H9 (cell line): ENCODE results near the gene KRTAP5-7. TPM values are rescaled to one million over a fixed set of nuclear protein-coding genes. Genes with fewer than 3 reads are reported as not detected.
A peak's percentile ranks its signal among the peaks of the same experiment; 100 is the strongest.

Experiments used
- DNase-seq: peaks from one replicate; pipeline ENCODE4 v3.0.0-alpha.2; 2017
- H2AFZ ChIP-seq: one replicate; pipeline ENCODE4 v1.6.1; 2013; ENCODE audit warnings: mild to moderate bottlenecking, low read length, control low read depth, moderate library complexity
- H2AK5ac ChIP-seq: 2 replicates; pipeline ENCODE4 v1.6.1; 2013; ENCODE audit warnings: low read length, control low read depth, mixed read lengths; ENCODE audit not compliant: insufficient read length
- H2BK120ac ChIP-seq: one replicate; pipeline ENCODE4 v1.6.1; 2013; ENCODE audit warnings: low read depth, mild to moderate bottlenecking, low read length, control low read depth, inconsistent platforms; ENCODE audit not compliant: poor library complexity, severe bottlenecking
- H2BK12ac ChIP-seq: 2 replicates; pipeline ENCODE4 v1.6.1; 2013; ENCODE audit warnings: low read length, control low read depth, mixed read lengths, low read depth; ENCODE audit not compliant: insufficient read length
- H2BK15ac ChIP-seq: 2 replicates; pipeline ENCODE4 v1.6.1; 2013; ENCODE audit warnings: low read depth, low read length, control low read depth
- H2BK20ac ChIP-seq: one replicate; pipeline ENCODE4 v1.6.1; 2013; ENCODE audit warnings: low read depth, mild to moderate bottlenecking, low read length, control low read depth, inconsistent platforms; ENCODE audit not compliant: poor library complexity, severe bottlenecking
- H2BK5ac ChIP-seq: 2 replicates; pipeline ENCODE4 v1.6.1; 2013; ENCODE audit warnings: low read length, control low read depth, mixed read lengths; ENCODE audit not compliant: insufficient read length
- H3K14ac ChIP-seq: 2 replicates; pipeline ENCODE4 v1.6.1; 2013; ENCODE audit warnings: low read length, control low read depth; ENCODE audit not compliant: insufficient read depth
- H3K18ac ChIP-seq: 2 replicates; pipeline ENCODE4 v1.6.1; 2013; ENCODE audit warnings: low read depth, mild to moderate bottlenecking, mixed read lengths, low read length, control low read depth; ENCODE audit not compliant: insufficient read length
- H3K23ac ChIP-seq: 2 replicates; pipeline ENCODE4 v1.6.1; 2013; ENCODE audit warnings: low read length, control low read depth, mixed read lengths, low read depth; ENCODE audit not compliant: insufficient read length
- H3K23me2 ChIP-seq: 2 replicates; pipeline ENCODE4 v1.6.1; 2013; ENCODE audit warnings: low read depth, mild to moderate bottlenecking, mixed read lengths, low read length, control low read depth; ENCODE audit not compliant: insufficient read length, poor library complexity, severe bottlenecking
- H3K27ac ChIP-seq: 2 replicates; pipeline ENCODE4 v1.5.1; 2013; ENCODE audit warnings: low read length, control low read depth, mixed read lengths, low read depth; ENCODE audit not compliant: insufficient read length
- H3K27me3 ChIP-seq: 2 replicates; pipeline ENCODE4 v1.6.1; 2013; ENCODE audit warnings: low read length, control low read depth, inconsistent platforms; ENCODE audit not compliant: insufficient read depth
- H3K4ac ChIP-seq: 2 replicates; pipeline ENCODE4 v1.6.1; 2013; ENCODE audit warnings: low read depth, mild to moderate bottlenecking, control low read depth, inconsistent platforms, low read length, moderate library complexity
- H3K4me1 ChIP-seq: 2 replicates; pipeline ENCODE4 v1.6.1; 2013; ENCODE audit warnings: low read length, control low read depth, inconsistent platforms; ENCODE audit not compliant: insufficient read depth
- H3K4me2 ChIP-seq: 2 replicates; pipeline ENCODE4 v1.6.1; 2013; ENCODE audit warnings: low read length, control low read depth, mixed read lengths; ENCODE audit not compliant: insufficient read length, insufficient read depth
- H3K56ac ChIP-seq: 2 replicates; pipeline ENCODE4 v1.6.1; 2013; ENCODE audit warnings: low read depth, mild to moderate bottlenecking, mixed read lengths, low read length, control low read depth; ENCODE audit not compliant: insufficient read length
- H3K79me1 ChIP-seq: 2 replicates; pipeline ENCODE4 v1.6.1; 2013; ENCODE audit warnings: low read depth, mild to moderate bottlenecking, moderate library complexity, low read length, control low read depth, inconsistent platforms; ENCODE audit not compliant: insufficient read depth, poor library complexity, severe bottlenecking
- H3K79me2 ChIP-seq: 2 replicates; pipeline ENCODE4 v1.6.1; 2013; ENCODE audit warnings: low read length, control low read depth, inconsistent platforms; ENCODE audit not compliant: insufficient read depth
- H3K9ac ChIP-seq: 2 replicates; pipeline ENCODE4 v1.6.1; 2013; ENCODE audit warnings: low read length, control low read depth, mixed read lengths; ENCODE audit not compliant: insufficient read length; ENCODE audit errors: extremely low read depth
- H3K9me3 ChIP-seq: one replicate; pipeline ENCODE4 v1.6.1; 2013; ENCODE audit warnings: low read depth, low read length, inconsistent platforms; ENCODE audit not compliant: control insufficient read depth
- H3T11ph ChIP-seq: one replicate; pipeline ENCODE4 v1.6.1; 2013; ENCODE audit warnings: mild to moderate bottlenecking, low read length, control low read depth, inconsistent platforms
- H4K20me1 ChIP-seq: one replicate; pipeline ENCODE4 v1.6.1; 2013; ENCODE audit not compliant: control insufficient read depth, insufficient read length, insufficient read depth
- H4K5ac ChIP-seq: 2 replicates; pipeline ENCODE4 v1.6.1; 2013; ENCODE audit warnings: low read depth, mild to moderate bottlenecking, mixed read lengths, low read length, control low read depth; ENCODE audit not compliant: insufficient read length
- H4K8ac ChIP-seq: replicated peaks from 2 replicates; pipeline ENCODE4 v1.6.1; 2013; ENCODE audit warnings: low read length, control low read depth, mixed read lengths, low read depth; ENCODE audit not compliant: insufficient read length
- H4K91ac ChIP-seq: 2 replicates; pipeline ENCODE4 v1.6.1; 2013; ENCODE audit warnings: low read depth, mild to moderate bottlenecking, moderate library complexity, mixed read lengths, low read length, control low read depth; ENCODE audit not compliant: insufficient read length
- H3K27ac Mint-ChIP-seq, 3 experiments: 2 replicates in 2 of 3; 3 replicates in 1 of 3; pipeline ENCODE4 v1.8.0; 2020 to 2021; ENCODE audit warnings: mixed read lengths in 3 of 3, mild to moderate bottlenecking in 1 of 3, moderate library complexity in 1 of 3
- H3K27me3 Mint-ChIP-seq: 2 replicates; pipeline ENCODE4 v1.8.0; 2021; ENCODE audit warnings: low read depth, mild to moderate bottlenecking, moderate library complexity, mixed read lengths
- H3K36me3 Mint-ChIP-seq, 3 experiments: 2 replicates in 2 of 3; 3 replicates in 1 of 3; pipeline ENCODE4 v1.8.0; 2020 to 2021; ENCODE audit warnings: low read depth in 3 of 3, mixed read lengths in 3 of 3; ENCODE audit not compliant: insufficient read depth in 1 of 3
- H3K4me1 Mint-ChIP-seq, 2 experiments: 2 replicates each; pipeline ENCODE4 v1.8.0; 2020; ENCODE audit warnings: mixed read lengths in 2 of 2
- H3K4me3 Mint-ChIP-seq, 2 experiments: 2 replicates in 1 of 2; 3 replicates in 1 of 2; pipeline ENCODE4 v1.8.0; 2020 to 2021; ENCODE audit warnings: mild to moderate bottlenecking in 2 of 2, mixed read lengths in 2 of 2, moderate library complexity in 1 of 2
- H3K9me3 Mint-ChIP-seq, 2 experiments: 2 replicates in 1 of 2; 3 replicates in 1 of 2; pipeline ENCODE4 v1.8.0; 2020; ENCODE audit warnings: mild to moderate bottlenecking in 2 of 2, mixed read lengths in 2 of 2, moderate library complexity in 1 of 2
- WGBS: extraction: QIAGEN DNeasy Blood & Tissue Kit; methylation state at CpG from one replicate; pipeline ENCODE4 v1.1.7; 2013; ENCODE audit warnings: missing lambda C conversion rate, low lambda C conversion rate, mixed read lengths; ENCODE audit not compliant: insufficient read length; ENCODE audit errors: extremely low coverage; 5-methylcytosine and 5-hydroxymethylcytosine counted together
- total RNA-seq: library from RNA; stranded (reverse); gene quantifications from 2 replicates; pipeline ENCODE4 v1.2.1, GENCODE V29; 2021
- TF ChIP-seq, protein P1 (sequence below): fragments of 200-600 bp; sonication (generic); conservative IDR thresholded peaks from 3 replicates; pipeline ENCODE4 v1.8.0; 2021; ENCODE audit warnings: antibody characterized with exemption, mild to moderate bottlenecking

The KRTAP5-7 gene
- total RNA-seq, 1 experiment from 2014 or later = not detected

DNA sequence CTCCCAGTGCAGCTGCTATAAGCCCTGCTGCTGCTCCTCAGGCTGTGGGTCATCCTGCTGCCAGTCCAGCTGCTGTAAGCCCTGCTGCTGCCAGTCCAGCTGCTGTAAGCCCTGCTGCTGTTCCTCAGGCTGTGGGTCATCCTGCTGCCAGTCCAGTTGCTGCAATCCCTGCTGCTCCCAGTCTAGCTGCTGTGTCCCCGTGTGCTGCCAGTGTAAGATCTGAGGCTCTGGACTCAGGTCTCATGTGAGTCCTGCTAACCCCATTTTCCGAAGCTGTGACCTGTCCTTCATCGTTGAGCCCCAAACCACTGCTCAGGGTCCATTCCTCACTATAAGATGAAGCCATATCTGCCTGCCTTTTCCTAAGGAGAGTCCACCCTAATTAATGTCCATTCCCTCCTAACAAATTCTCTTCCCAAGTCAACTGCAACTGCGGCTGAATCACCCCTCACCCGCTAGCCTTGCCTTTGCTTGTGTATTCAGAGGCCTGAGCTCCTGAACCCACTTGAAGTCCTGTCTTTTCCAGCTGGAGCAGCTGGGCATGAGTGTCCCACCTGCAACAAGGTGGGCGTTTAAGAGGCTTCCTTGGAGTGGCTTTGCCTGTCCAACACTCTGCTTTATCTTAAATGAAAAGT, 626 bp downstream of the KRTAP5-7 start:
- no peak overlapping the region for H2BK120ac ChIP-seq
- no peak overlapping the region for H4K91ac ChIP-seq
- TF ChIP-seq, protein P1, sequence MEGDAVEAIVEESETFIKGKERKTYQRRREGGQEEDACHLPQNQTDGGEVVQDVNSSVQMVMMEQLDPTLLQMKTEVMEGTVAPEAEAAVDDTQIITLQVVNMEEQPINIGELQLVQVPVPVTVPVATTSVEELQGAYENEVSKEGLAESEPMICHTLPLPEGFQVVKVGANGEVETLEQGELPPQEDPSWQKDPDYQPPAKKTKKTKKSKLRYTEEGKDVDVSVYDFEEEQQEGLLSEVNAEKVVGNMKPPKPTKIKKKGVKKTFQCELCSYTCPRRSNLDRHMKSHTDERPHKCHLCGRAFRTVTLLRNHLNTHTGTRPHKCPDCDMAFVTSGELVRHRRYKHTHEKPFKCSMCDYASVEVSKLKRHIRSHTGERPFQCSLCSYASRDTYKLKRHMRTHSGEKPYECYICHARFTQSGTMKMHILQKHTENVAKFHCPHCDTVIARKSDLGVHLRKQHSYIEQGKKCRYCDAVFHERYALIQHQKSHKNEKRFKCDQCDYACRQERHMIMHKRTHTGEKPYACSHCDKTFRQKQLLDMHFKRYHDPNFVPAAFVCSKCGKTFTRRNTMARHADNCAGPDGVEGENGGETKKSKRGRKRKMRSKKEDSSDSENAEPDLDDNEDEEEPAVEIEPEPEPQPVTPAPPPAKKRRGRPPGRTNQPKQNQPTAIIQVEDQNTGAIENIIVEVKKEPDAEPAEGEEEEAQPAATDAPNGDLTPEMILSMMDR = no peak
- H2BK5ac ChIP-seq = no peak overlapping the region
- H3K79me2 ChIP-seq = no peaks in the 10 kb centered on the region
- H4K20me1 ChIP-seq = no peaks in the 10 kb centered on the region
- H3K9ac ChIP-seq = no peak overlapping the region
- no peak overlapping the region for H3K56ac ChIP-seq
- Mint-ChIP-seq H3K36me3 (no peaks in the 10 kb centered on the region), H3K27ac (peak overlapping the region in 1 of 3 experiments; percentile 71; a peak in 1 of 7 replicates), H3K4me3 (no peak overlapping the region), H3K4me1 (no peaks in the 10 kb centered on the region; a peak in 1 of 4 replicates), H3K27me3 (peaks cover 8% of the 10 kb centered on the region), H3K9me3 (no peaks in the 10 kb centered on the region)
- no peaks in the 10 kb centered on the region for H3K9me3 ChIP-seq
- DNase-seq = no peak
- H3K79me1 ChIP-seq = no peaks in the 10 kb centered on the region
- H4K5ac ChIP-seq = no peak overlapping the region
- no peak overlapping the region for H3K14ac ChIP-seq
- H4K8ac ChIP-seq = no peak overlapping the region
- H2BK12ac ChIP-seq = no peak overlapping the region
- no peak overlapping the region for H2AK5ac ChIP-seq
- no peak overlapping the region for H2AFZ ChIP-seq
- H3K18ac ChIP-seq = no peak overlapping the region
- H3K4me2 ChIP-seq = no peak overlapping the region
- no peak overlapping the region for H2BK20ac ChIP-seq
- H3K4ac ChIP-seq = no peak overlapping the region
- H3K27ac ChIP-seq = no peak overlapping the region
- WGBS = no CpG with 5 or more reads among the region's 6 CpGs
- no peak overlapping the region for H2BK15ac ChIP-seq
- no peaks in the 10 kb centered on the region for H3K4me1 ChIP-seq
- H3T11ph ChIP-seq = no peak overlapping the region
- H3K23ac ChIP-seq = no peak overlapping the region
- H3K23me2 ChIP-seq = no peaks in the 10 kb centered on the region
- H3K27me3 ChIP-seq = no peaks in the 10 kb centered on the region
